ENCODE data around the gene ARL3.
"Not testable (repeated sequence)": the region's sequence is repeated elsewhere in the genome, so short reads cannot be mapped to it uniquely, and the experiment has no call there.

The ARL3 gene

GRCh38 chr10:102735065-102735562 is 20.9 kb upstream of the ARL3 start:
- no peak for FAIRE-seq

- no peak for FAIRE-seq
These were observed 18.5 kb upstream of the ARL3 start for GRCh38 chr10:102732661-102733060.

- FAIRE-seq: no peak
These were observed 17.1 kb upstream of the ARL3 start for GRCh38 chr10:102731222-102731800.

- FAIRE-seq: peak; percentile 67
These were observed 15.1 kb upstream of the ARL3 start for GRCh38 chr10:102729029-102730026.

- no peak for FAIRE-seq
These were observed 13.0 kb upstream of the ARL3 start for GRCh38 chr10:102727037-102727818.

- no peak for FAIRE-seq
These were observed 12.1 kb upstream of the ARL3 start for GRCh38 chr10:102726274-102726673.

- FAIRE-seq: no peak
These were observed 9.8 kb upstream of the ARL3 start for GRCh38 chr10:102723989-102724388.

- FAIRE-seq: no peak
These were observed 7.8 kb upstream of the ARL3 start for GRCh38 chr10:102721954-102722353.

GRCh38 chr10:102720775-102721301 is 6.6 kb upstream of the ARL3 start:
- FAIRE-seq: no peak

- no peak for FAIRE-seq
These were observed 6.1 kb upstream of the ARL3 start for GRCh38 chr10:102720337-102720736.

GRCh38 chr10:102718220-102718619 is 4.0 kb upstream of the ARL3 start:
- no peak for FAIRE-seq

GRCh38 chr10:102716900-102717565 is 2.8 kb upstream of the ARL3 start:
- not testable (repeated sequence) for FAIRE-seq

- no peak for FAIRE-seq
These were observed 1.7 kb upstream of the ARL3 start for GRCh38 chr10:102715880-102716279.

- FAIRE-seq: no peak
These were observed 641 bp upstream of the ARL3 start, which contains the start of gene SFXN2 for GRCh38 chr10:102714621-102715455. SFXN2 (plus strand) TSS chr10:102714636; CDS start chr10:102726637, 12,001 bp downstream.

GRCh38 chr10:102713539-102713813 is 721 bp downstream of the ARL3 start:
- no peak for FAIRE-seq

- FAIRE-seq: no peak
These were observed 1.2 kb downstream of the ARL3 start for GRCh38 chr10:102712843-102713538.

- no peak for FAIRE-seq
These were observed 2.1 kb downstream of the ARL3 start for GRCh38 chr10:102712089-102712488.

GRCh38 chr10:102710609-102711008 is 3.6 kb downstream of the ARL3 start:
- no peak for FAIRE-seq

- no peak for FAIRE-seq
These were observed 8.7 kb downstream of the ARL3 start for GRCh38 chr10:102705531-102705930.

GRCh38 chr10:102704915-102705314 is 9.3 kb downstream of the ARL3 start:
- no peak for FAIRE-seq

GRCh38 chr10:102702742-102703141 is 11.5 kb downstream of the ARL3 start:
- FAIRE-seq: peak; percentile 62
